Measurements from ENCODE around the gene PLEKHM1.
A peak's percentile ranks its signal among the peaks of the same experiment; 100 is the strongest.
"Not testable (repeated sequence)": the region's sequence is repeated elsewhere in the genome, so short reads cannot be mapped to it uniquely, and the experiment has no call there.

The PLEKHM1 gene

DNA sequence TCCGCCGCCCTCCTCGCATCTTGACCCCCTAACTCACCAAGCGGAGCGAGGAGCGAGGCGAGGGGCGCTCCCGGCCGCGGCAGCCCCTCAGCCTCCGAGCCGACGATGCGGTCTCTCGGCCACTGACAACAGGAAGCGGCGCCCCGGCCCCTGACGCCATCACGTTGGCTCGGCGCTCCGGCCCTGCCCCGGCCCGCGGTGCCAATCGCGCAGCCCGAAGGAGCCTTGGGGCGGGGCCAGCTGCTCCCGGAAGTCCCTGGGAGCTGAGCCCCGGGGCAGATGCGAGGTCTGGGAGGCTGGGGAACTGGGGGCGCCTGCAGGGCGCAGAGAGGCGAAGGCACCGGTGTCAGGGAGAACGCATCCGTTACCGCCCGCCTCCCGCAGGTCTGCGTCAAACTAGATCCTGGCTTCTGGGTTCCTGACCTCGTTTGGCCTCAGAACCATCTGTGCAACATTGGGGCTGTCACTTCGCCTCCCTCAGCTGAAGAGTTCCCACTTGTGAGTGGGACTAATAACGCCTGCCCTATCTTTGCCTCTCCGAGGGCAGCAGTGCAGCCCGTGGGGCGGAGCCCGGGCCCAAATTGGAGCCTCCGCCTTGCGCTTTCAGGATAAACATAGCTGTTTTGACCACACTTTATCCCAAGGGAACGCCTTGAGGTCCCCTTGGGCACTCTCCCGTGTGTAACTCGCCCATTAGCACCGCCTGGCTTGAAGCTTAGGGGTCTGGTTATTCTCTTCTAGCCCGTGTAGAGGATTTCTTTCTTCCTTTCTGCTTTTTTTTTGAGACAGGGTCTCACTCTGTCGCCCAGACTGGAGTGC is at the start of gene PLEKHM1:
PLEKHM1 (minus strand) TSS at position 107 of the 819 bp plus-strand sequence. CDS start 8,237 bp downstream, outside the sequence.
- DNase-seq: peak; percentile 72

- DNase-seq: not testable (repeated sequence)
Measured at GRCh38 chr17:45538168-45538567, 47.6 kb upstream of the PLEKHM1 start.

- not testable (repeated sequence) for DNase-seq
Measured at GRCh38 chr17:45506072-45506471, 15.6 kb upstream of the PLEKHM1 start.

DNA sequence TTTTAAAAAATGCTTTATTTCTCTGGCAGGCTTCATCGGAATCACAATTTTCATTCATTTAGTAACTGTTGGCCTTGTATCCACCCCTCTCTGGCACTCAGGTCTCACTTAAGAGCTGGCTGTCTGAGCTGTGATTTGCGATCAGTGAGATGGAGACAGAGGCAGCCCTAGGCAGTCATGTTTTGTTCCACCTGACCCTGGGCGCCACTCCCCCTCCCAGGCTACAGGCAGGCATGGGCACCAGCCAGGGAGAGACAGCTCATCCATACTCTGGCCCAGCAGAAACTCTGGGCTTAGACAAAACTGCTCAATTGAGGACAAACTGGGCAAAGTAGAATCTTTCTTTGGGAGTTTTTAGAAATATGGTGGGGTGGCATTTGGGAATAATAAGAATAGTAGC is 14.7 kb upstream of the PLEKHM1 start:
- not testable (repeated sequence) for DNase-seq

GRCh38 chr17:45501092-45501707 is 10.7 kb upstream of the PLEKHM1 start:
- not testable (repeated sequence) for DNase-seq

GRCh38 chr17:45500478-45500877 is 10.0 kb upstream of the PLEKHM1 start:
- not testable (repeated sequence) for DNase-seq

- DNase-seq: not testable (repeated sequence)
Measured at GRCh38 chr17:45499208-45499607, 8.7 kb upstream of the PLEKHM1 start.

DNA sequence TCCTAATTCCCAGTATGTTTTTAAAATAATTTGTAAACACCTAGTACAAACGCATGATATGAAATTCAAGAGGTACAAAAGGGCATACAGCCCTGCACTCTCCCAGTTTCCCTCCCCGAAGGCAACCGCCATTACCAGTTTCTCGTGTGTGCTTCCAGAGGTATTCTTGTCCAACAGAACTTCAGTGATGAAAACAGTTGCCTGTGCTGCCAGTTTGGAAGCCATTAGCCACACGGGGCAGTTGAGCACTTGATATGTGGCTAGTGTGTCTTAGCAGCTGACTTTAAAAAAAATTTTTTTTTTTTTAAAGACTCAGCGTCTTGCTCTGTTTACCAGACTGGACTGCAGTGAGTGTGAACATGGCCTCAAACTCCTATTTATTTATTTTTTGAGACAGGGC is 7.9 kb upstream of the PLEKHM1 start:
- not testable (repeated sequence) for DNase-seq

DNA sequence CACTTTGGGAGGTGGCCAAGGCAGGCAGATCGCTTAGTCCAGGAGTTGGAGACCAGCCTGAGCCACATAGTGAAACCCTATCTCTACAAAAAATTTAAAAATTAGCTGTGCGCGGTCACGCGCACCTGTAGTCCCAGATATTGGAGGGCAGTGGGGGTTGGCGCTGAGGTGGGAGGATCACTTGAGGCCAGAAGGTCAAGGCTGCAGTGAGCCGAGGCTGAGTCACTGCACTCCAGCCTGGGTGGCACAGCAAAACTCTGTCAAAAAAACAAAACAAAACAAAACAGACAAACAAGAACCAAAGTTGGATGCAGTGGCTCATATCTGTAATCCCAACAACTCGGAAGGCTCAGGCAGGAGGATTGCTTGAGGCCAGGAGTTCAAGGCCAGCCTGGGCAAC is 6.9 kb upstream of the PLEKHM1 start:
- not testable (repeated sequence) for DNase-seq

DNA sequence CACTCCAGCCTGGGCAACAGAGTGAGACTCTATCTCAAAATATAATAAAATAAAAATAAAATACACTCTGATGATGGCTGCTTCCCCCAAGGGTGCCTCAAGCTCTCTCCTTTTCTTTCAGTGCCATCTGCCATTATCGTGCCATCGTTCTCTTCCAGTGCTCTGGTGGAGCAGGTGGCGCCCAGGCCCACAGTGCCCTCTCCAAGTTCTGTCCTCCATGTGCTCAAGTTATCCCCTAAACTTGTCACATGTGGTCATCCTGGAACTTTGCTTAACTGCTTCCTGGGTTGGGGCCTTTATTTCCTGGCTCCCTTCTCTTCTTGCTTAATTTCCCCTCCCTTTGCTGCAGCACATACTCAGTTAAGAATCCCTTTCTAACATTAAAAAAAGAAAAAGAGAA is 6.0 kb upstream of the PLEKHM1 start:
- DNase-seq: not testable (repeated sequence)

DNA sequence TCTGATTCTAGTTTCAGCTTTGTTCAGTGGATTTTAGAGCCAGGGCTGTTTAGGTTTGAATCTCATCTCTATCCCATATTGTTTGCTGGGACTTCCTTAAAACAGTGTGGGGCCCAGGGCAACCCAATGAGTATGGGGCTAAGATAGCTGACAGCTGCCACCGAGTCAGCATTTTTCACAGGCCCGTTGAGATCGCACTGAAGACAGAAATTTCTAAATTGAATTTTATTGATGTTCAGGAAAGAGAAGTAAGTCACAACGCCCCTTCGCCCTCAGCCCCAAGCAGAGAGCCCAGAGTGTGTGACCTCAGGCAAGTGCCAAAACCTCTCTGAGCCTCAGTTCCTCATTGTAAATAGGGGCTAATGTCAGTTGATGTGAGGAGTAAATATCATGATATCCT is 4.0 kb upstream of the PLEKHM1 start:
- DNase-seq: not testable (repeated sequence)

DNA sequence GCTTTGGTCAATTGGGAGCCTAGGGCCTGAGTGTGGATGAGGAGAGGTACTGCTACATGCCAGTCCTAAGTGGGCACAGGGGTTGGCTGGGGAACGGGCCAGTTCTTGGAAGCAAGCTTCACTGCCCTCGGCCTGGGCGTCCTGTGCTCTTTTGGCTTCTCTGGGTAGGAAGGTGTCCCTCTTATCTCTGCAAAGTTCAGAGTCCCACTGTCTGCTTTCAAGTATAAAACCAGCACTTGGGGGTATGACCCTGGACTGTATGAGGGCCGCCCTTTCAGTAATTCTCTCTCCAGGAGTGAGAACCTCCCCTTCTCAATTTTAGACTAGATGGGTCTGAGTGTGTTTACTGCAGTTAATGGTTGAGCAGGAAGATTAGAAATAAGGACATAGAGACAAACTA is 1.6 kb upstream of the PLEKHM1 start:
- DNase-seq: not testable (repeated sequence)

DNA sequence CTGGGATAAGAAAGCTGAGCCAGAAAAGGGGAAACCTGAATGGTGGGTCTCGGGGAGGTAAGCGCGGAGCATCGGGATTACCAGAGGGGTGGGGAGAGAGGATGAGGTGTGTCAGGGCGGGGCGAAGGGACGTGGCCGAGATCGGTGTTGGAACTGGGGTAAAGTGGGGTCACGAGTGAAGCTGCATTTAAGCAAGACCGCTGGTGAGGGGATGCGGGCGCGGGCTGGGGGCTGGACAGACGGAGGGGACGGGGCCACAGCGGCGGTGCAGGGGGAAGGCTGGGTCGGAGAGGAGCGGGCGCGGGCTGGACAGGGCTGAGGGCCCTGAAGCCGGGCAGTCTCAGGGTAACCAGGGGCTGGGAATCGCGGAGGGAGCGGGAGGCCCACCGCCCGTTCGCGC is 323 bp downstream of the PLEKHM1 start:
- not testable (repeated sequence) for DNase-seq

DNA sequence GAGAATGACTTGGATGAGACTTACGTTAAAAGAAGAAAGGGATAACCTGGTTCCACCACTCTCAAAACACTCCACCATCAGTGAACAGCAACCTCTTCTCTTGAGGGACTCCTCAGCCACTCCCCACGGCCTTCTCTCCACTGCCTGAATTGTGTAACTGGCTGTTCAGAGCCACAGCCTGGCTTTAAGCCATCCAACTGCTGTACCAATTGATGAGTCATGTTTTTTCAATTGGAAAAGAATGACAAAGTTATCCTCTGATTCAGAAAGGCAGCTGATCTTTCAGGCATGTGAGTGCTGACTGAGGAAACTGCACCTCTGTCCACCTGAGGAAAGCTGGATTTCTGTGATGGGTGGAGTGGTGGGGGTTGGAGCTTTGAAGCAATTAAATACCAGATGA is 2.8 kb downstream of the PLEKHM1 start:
- DNase-seq: not testable (repeated sequence)

- not testable (repeated sequence) for DNase-seq
Measured at GRCh38 chr17:45483591-45484216, 6.8 kb downstream of the PLEKHM1 start.

DNA sequence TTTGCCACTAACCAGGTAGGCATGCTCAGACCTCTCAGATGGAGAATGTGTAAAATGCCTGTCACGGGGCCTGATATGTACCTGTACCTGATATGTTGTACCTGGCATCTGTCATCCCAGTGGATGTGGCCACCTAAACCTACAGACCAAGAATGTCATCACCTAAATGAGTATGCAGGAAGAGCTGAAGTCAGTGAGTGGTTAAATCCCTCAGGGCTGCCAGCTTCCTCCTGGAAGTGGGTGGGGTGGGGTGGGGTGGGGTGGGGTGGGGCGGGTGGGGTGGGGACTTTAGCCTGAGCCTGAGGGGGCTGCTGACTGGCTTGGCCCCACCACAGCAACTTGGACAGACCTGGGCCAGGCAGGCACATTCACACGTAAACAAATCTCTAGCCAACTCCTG is 7.3 kb downstream of the PLEKHM1 start:
- DNase-seq: not testable (repeated sequence)

DNA sequence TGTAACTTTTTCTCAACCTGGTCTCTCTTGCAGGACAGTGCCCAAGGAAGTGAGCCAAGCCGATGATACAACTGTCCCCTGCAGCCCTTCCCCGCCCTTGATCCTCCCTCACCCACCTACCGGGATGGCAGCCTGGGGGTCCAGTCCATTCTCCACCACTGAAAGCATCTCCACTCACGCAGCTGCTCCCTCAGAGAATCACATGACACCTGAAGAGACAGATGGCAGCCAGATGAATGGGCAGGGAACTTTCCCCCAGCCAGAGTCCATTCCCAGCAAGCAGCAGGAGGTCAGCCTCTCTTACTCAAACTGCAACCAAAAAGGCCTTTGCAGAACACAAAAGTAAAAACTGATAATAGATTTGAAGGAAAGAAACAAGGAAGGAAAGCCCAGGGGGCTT is 8.2 kb downstream of the PLEKHM1 start:
- not testable (repeated sequence) for DNase-seq

GRCh38 chr17:45475436-45475835 is 15.1 kb downstream of the PLEKHM1 start:
- not testable (repeated sequence) for DNase-seq

DNA sequence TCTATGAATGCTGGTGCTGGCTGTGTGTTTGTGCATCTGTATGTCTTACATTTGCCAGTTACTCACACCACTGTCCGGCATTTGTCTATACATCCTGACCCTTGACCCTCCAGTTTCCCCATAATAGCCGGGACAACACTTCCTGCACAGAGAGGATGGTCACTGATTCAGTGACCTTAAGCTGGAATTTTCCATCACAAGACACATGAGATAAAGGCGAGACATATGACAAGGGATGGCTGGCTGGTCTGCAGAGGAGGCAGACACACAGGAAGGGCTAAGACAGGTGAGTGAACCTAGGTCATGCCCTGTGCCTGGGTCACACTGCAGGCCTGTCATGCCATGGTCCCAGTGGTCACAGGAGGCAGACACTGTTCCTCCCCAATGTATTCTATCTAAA is 18.3 kb downstream of the PLEKHM1 start:
- DNase-seq: not testable (repeated sequence)

DNA sequence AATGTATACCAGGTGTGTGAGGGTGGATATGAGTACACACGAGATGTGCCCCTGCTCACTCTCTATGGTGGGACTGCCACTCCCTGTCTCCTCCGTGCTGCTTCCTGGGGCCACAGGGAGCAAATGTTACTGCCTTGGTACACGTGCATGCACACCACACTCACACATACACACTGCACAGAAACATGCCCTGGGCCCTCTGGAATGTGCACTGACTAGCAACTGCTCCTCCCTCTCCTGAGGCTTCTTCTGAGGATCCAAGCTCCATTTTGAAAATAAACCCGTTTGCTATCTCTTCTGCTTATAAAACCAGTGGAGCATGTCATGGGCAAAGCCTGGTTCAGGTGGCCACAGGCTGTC is 21.3 kb downstream of the PLEKHM1 start:
- DNase-seq: not testable (repeated sequence)

GRCh38 chr17:45468293-45469203 is 22.0 kb downstream of the PLEKHM1 start:
- not testable (repeated sequence) for DNase-seq

DNA sequence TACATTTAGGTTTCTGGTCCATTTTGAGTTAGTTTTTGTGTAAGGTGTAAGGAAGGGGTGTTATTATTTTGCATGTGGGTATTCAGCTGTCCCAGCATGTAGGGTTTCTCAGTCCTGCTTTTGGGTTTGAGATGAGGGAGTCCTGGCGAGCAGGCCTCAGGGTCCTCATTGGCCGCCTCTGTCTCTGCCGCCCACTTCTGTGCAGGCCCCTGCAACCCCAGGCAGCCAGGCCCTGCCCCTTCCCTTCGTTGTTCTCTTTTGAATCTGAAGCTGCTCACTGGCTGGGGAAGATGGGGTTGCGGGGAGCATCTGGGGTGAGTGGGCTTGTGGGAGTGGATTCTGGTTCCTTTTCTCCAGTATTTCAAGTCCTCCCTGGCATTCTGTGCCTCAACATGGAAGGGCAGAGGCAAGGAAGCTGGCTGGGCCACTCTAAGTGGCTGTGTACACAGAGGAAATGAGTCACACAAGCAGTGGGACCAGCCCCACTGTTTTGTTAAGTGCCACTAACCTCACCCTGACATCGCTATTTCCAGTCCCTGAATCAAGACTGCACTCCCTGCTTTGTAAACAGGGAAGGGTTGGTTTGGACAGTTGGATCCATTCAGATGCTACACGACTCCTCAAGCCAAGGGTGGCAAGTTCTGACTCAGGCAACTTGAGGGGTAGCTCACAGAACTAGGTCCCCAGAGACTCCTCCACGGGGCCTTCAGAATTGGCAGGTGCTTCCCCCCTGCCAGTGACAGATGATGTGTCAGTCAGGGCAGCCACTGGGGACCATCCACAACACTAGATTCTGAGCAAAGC is 28.8 kb downstream of the PLEKHM1 start:
- not testable (repeated sequence) for DNase-seq
